ENCODE results near the gene SF3B3. TPM values are rescaled to one million over a fixed set of nuclear protein-coding genes. Genes with fewer than 3 reads are reported as not detected.

Gene SF3B3
- total and polyA plus RNA-seq, 2 donors (not counting 3 experiments of a cell fraction or from before 2014, with no cell fraction given), result 167 to 324 TPM

DNA sequence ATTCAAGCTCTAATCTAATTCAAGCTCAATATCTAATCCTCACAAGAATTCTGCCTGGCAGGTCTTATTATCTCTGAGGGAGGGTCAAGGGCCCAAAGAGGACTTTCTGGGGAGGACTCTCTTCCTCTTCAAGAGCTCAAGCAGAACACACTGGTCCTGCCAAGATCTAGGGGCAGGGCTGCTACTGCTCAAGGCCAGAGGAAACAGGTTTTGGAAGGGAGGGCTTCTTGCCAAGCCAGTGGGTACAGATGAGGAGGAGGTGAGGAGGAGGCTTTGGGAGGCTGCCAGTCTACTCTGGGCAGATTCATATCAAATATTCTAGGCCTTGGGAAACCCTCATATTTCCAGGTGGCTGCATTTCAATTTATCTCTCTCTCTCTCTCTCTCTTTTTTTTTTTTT, 71.0 kb downstream of the SF3B3 start:
- no peaks in the 10 kb centered on the region for H3K4me1 ChIP-seq (ENCODE audit: control insufficient read depth, extremely low read depth, insufficient read depth, low read length)
- no peaks in the 10 kb centered on the region for H3K9me3 ChIP-seq (replicated peaks; ENCODE audit: control insufficient read depth, insufficient read depth, low read length)
- ChIA-PET CTCF (interaction anchor here (3.5 kb wide), 1 partner anchor 21 kb away, joined by 10 read pairs; no protein-coding TSS in a partner anchor), POLR2A (no interaction called here)
- dilution Hi-C loops (cut with MboI; ENCODE audit: extremely low pct_ligation_motif_present, low sequenced_read_pairs), result no loop called here
- H3K36me3 ChIP-seq (ENCODE audit: control insufficient read depth in 2 of 2, extremely low read depth in 1 of 2, insufficient read depth in 2 of 2, low read length in 2 of 2), result no peaks in the 10 kb centered on the region
- H3K79me2 ChIP-seq (ENCODE audit: control insufficient read depth, insufficient read depth, low read length), result no peaks in the 10 kb centered on the region
- no TSS peak for BruUV-seq (replicated peaks)
- H4K20me1 ChIP-seq (replicated peaks; ENCODE audit: control insufficient read depth, extremely low read depth, insufficient read depth, low read length), result no peaks in the 10 kb centered on the region
- no peak overlapping the region for H3K9ac ChIP-seq (replicated peaks; ENCODE audit: extremely low read depth, insufficient read depth, low read length)
- no peak for FAIRE-seq
- peak; percentile 35 for DNase-seq (ENCODE audit: low read depth, low spot score)
- H3K27ac ChIP-seq (ENCODE audit: insufficient read depth, low read depth, low read length), result no peak overlapping the region
- no peak overlapping the region for H3K4me2 ChIP-seq (ENCODE audit: insufficient read depth, low read length)
- intact Hi-C loops (cut with micrococcal nuclease), result no loop called here
- H3K4me3 ChIP-seq (replicated peaks in 1 of 3; ENCODE audit: insufficient read depth in 1 of 3, low read depth in 1 of 3, low read length in 3 of 3), result no peak overlapping the region
- no peak overlapping the region for H2AFZ ChIP-seq (ENCODE audit: low read depth, low read length)
- TF ChIP-seq, protein P1, sequence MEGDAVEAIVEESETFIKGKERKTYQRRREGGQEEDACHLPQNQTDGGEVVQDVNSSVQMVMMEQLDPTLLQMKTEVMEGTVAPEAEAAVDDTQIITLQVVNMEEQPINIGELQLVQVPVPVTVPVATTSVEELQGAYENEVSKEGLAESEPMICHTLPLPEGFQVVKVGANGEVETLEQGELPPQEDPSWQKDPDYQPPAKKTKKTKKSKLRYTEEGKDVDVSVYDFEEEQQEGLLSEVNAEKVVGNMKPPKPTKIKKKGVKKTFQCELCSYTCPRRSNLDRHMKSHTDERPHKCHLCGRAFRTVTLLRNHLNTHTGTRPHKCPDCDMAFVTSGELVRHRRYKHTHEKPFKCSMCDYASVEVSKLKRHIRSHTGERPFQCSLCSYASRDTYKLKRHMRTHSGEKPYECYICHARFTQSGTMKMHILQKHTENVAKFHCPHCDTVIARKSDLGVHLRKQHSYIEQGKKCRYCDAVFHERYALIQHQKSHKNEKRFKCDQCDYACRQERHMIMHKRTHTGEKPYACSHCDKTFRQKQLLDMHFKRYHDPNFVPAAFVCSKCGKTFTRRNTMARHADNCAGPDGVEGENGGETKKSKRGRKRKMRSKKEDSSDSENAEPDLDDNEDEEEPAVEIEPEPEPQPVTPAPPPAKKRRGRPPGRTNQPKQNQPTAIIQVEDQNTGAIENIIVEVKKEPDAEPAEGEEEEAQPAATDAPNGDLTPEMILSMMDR (IDR thresholded peaks at IDR 0.05; ENCODE audit: extremely low read depth in 1 of 2, insufficient read depth in 1 of 2, low read depth in 1 of 2, low read length in 2 of 2), result no peak
- TF ChIP-seq MYC (IDR thresholded peaks at IDR 0.05; ENCODE audit: low read depth, low read length) (no peak), POLR2AphosphoS5 (IDR thresholded peaks at IDR 0.05; ENCODE audit: insufficient read depth, low read depth, low read length) (no peak), GATA2 (IDR thresholded peaks at IDR 0.05; ENCODE audit: insufficient read depth, insufficient read length, low read depth, low read length) (no peak), EZH2 (IDR thresholded peaks at IDR 0.05; ENCODE audit: borderline replicate concordance, low read depth, low read length, severe bottlenecking) (no peak), POLR2A (IDR thresholded peaks at IDR 0.05; ENCODE audit: low read depth, low read length) (no peak), FOS (IDR thresholded peaks at IDR 0.05; ENCODE audit: borderline replicate concordance, insufficient read depth, low read length) (no peak), JUN (IDR thresholded peaks at IDR 0.05; ENCODE audit: borderline replicate concordance, insufficient read depth, insufficient read length, low read depth) (no peak)
- TF ChIP-seq, protein P2, sequence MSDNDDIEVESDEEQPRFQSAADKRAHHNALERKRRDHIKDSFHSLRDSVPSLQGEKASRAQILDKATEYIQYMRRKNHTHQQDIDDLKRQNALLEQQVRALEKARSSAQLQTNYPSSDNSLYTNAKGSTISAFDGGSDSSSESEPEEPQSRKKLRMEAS (IDR thresholded peaks at IDR 0.05; ENCODE audit: insufficient read depth, insufficient read length), result no peak
- H3K9me1 ChIP-seq (replicated peaks; ENCODE audit: control insufficient read depth, extremely low read depth, insufficient read depth, low read length), result no peaks in the 10 kb centered on the region
- no peaks in the 10 kb centered on the region for H3K27me3 ChIP-seq (ENCODE audit: control insufficient read depth in 2 of 2, insufficient read depth in 2 of 2, low read length in 2 of 2)

All from endothelial cell of umbilical vein (primary cell).